ENCODE measurements around the gene PINLYP. TPM values are rescaled to one million over a fixed set of nuclear protein-coding genes. Genes with fewer than 3 reads are reported as not detected.

Gene PINLYP
- total and polyA plus RNA-seq, 9 of the 15 experiments (the other 6 are each of a cell fraction or from before 2014, with no cell fraction given), result 1.00 to 6.7 (median 2.2) TPM

DNA sequence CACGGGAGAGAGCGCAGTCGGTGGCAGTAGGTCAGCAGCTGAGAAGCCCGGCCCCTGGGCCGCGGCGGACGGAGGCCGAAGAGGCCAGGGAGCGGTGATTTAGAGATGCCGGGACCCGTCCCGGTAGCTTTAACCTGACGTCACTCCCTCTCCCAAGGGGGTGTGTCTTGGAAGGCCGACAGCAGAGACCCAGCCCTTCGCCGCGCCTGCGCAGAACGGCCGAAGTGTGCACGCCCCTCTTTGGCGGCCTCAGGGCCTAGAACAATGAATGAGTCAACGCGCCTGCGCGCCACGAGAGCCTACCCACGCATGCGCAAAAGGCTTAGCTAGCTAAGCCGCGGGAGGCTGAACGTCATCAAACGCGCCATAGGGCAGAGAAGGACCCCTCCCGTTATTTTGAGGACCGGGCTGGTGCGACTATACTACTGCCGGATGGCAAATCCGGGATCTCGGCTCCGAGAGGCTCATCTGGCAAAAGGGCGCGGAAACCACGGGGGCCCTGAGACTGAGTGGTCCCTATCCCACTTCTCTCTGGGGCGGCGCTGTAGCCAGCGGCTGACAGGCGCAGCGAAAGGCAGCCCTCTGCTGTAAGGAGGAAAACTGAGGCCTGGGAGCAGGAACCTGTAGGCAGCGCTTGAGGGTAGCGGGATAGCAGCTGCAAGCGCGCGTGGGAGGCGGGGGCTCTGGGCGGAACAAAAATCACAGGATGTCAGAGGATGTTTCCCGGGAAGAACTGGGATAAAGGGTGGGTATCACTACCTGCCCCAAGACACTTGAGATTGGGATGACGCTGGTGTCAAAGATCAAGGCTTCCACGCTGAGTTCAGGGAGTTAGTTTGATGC is 20.6 kb downstream of the PINLYP start, which contains the start of the genes IRGQ and ZNF576 (continued):
- TF ChIP-seq, protein P1, sequence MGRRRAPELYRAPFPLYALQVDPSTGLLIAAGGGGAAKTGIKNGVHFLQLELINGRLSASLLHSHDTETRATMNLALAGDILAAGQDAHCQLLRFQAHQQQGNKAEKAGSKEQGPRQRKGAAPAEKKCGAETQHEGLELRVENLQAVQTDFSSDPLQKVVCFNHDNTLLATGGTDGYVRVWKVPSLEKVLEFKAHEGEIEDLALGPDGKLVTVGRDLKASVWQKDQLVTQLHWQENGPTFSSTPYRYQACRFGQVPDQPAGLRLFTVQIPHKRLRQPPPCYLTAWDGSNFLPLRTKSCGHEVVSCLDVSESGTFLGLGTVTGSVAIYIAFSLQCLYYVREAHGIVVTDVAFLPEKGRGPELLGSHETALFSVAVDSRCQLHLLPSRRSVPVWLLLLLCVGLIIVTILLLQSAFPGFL (CRISPR knock-in tag; IDR thresholded peaks at IDR 0.05), result no peak
- TF ChIP-seq NFYB (IDR thresholded peaks at IDR 0.05; ENCODE audit: extremely low read depth, insufficient read length) (no peak), MECOM (CRISPR knock-in tag; IDR thresholded peaks at IDR 0.05) (no peak), ELK1 (CRISPR knock-in tag; IDR thresholded peaks at IDR 0.05) (no peak), MAFF (IDR thresholded peaks at IDR 0.05; ENCODE audit: low read length) (no peak), NR2C2 (CRISPR knock-in tag; IDR thresholded peaks at IDR 0.05) (peak; percentile 85), NR2C2 (tag; IDR thresholded peaks at IDR 0.05) (peak; percentile 98), BRD4 (IDR thresholded peaks at IDR 0.05) (no peak), ZNF668 (CRISPR knock-in tag; IDR thresholded peaks at IDR 0.05) (no peak), RBFOX2 (IDR thresholded peaks at IDR 0.05; ENCODE audit: low read depth, low read length) (peak; percentile 74), BDP1 (IDR thresholded peaks at IDR 0.05; ENCODE audit: insufficient read depth, insufficient read length) (no peak), SRSF1 (IDR thresholded peaks at IDR 0.05; ENCODE audit: low read depth, low read length) (no peak), NUFIP1 (IDR thresholded peaks at IDR 0.05; ENCODE audit: partially characterized antibody) (no peak), DACH1 (IDR thresholded peaks at IDR 0.05; ENCODE audit: partially characterized antibody) (peak; percentile 97), HOXB6 (CRISPR knock-in tag; IDR thresholded peaks at IDR 0.05; ENCODE audit: borderline replicate concordance) (no peak), ZNF324 (CRISPR knock-in tag; IDR thresholded peaks at IDR 0.05) (0 out of 2 replicates have a peak, but pooled peaks have one; percentile 34), POLR2G (IDR thresholded peaks at IDR 0.05; ENCODE audit: low read depth, low read length) (peak; percentile 78), CHCHD3 (CRISPR knock-in tag; IDR thresholded peaks at IDR 0.05) (peak; percentile 93), TBL1XR1 (IDR thresholded peaks at IDR 0.05; ENCODE audit: low read length in 2 of 2) (peak in 1 of 2 experiments; percentile 59; a peak in 2 of 4 replicates), ZMIZ1 (IDR thresholded peaks at IDR 0.05; ENCODE audit: low read depth in 2 of 2, low read length in 2 of 2) (peak in 1 of 2 experiments; percentile 8; a peak in 1 of 4 replicates), MAX (CRISPR knock-in tag; IDR thresholded peaks at IDR 0.05) (no peak; the same call in 1 of the 2 replicates)
- TF ChIP-seq, protein P2, sequence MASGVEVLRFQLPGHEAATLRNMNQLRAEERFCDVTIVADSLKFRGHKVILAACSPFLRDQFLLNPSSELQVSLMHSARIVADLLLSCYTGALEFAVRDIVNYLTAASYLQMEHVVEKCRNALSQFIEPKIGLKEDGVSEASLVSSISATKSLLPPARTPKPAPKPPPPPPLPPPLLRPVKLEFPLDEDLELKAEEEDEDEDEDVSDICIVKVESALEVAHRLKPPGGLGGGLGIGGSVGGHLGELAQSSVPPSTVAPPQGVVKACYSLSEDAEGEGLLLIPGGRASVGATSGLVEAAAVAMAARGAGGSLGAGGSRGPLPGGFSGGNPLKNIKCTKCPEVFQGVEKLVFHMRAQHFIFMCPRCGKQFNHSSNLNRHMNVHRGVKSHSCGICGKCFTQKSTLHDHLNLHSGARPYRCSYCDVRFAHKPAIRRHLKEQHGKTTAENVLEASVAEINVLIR (CRISPR knock-in tag; IDR thresholded peaks at IDR 0.05), result peak; percentile 97

Data from K562 (cell line).